COR-L47 (cell line): Measurements from ENCODE around the gene BEST2.

Experiments used
- DNase-seq: peaks from one replicate; lab custom pipeline; 2025; lab: John Stamatoyannopoulos, UW

Gene BEST2

GRCh38 chr19:12801466-12802266 is 50.1 kb downstream of the BEST2 start, which contains the start of the genes PRDX2 and THSD8:
Gene PRDX2 (minus strand): TSS chr19:12801800. CDS start chr19:12801261, 539 bp downstream.
Gene THSD8 (plus strand): TSS chr19:12802069. CDS start chr19:12802072, 3 bp downstream.
- DNase-seq, result peak; percentile 86

- DNase-seq, result no peak
Measured at GRCh38 chr19:12802267-12803106, 50.9 kb downstream of the BEST2 start.

GRCh38 chr19:12804051-12804450 is 52.5 kb downstream of the BEST2 start:
- no peak for DNase-seq

- DNase-seq, result peak; percentile 86
Measured at GRCh38 chr19:12806242-12807081, 54.9 kb downstream of the BEST2 start, which contains the start of gene RNASEH2A. Gene RNASEH2A (plus strand): TSS chr19:12806584. CDS start chr19:12806674, 90 bp downstream.
